CD4-positive, alpha-beta T cell (primary cell): ENCODE data around the gene ARVCF. TPM values are rescaled to one million over a fixed set of nuclear protein-coding genes. Genes with fewer than 3 reads are reported as not detected.

Source experiments
- ATAC-seq: fragments of 200-7000 bp; cut with Tn5 transposase; one replicate; pipeline ENCODE4 v1.10.0; 2022; ENCODE audit warnings: mild to moderate bottlenecking; ENCODE audit not compliant: poor library complexity
- CTCF ChIA-PET: fragments of 350-600 bp; sonication (Branson Sonifier 250); formaldehyde crosslinking; loops from one replicate; lab custom pipeline; 2021; ENCODE audit warnings: antibody characterized with exemption, inconsistent platforms; lab: Charles Lee
- POLR2A ChIA-PET: fragments of 350-600 bp; sonication (Branson Sonifier 250); formaldehyde crosslinking; loops from one replicate; lab custom pipeline; 2021; ENCODE audit warnings: antibody characterized with exemption, inconsistent platforms; lab: Charles Lee
- DNase-seq, 14 experiments: peaks; one replicate each; pipeline ENCODE4 v3.0.0-alpha.2; 2013 to 2020; ENCODE audit warnings: mixed read lengths in 2 of 14
- H3K27ac ChIP-seq, 2 donors: one replicate each; pipeline versions ENCODE4 v1.5.1 to v1.7.0; 2013; ENCODE audit warnings: low read length in 2 of 2, low read depth in 1 of 2, mild to moderate bottlenecking in 1 of 2
- H3K27me3 ChIP-seq, 2 experiments: 1 replicate in 1 of 2; 2 replicates in 1 of 2; pipeline versions ENCODE4 v1.6.1 to v1.7.0; 2013; ENCODE audit warnings: low read length in 2 of 2, control low read depth in 1 of 2, mild to moderate bottlenecking in 1 of 2, moderate library complexity in 1 of 2; ENCODE audit not compliant: insufficient read depth in 2 of 2, control insufficient read depth in 1 of 2
- H3K36me3 ChIP-seq: one replicate; pipeline ENCODE4 v1.6.1; 2013; ENCODE audit warnings: low read length, control low read depth; ENCODE audit not compliant: insufficient read depth
- H3K4me1 ChIP-seq: one replicate; pipeline ENCODE4 v1.6.1; 2013; ENCODE audit warnings: low read length, control low read depth; ENCODE audit not compliant: insufficient read depth
- H3K4me3 ChIP-seq: one replicate; pipeline ENCODE4 v1.5.1; 2013; ENCODE audit warnings: mild to moderate bottlenecking, low read length, moderate library complexity
- H3K9me3 ChIP-seq, 2 experiments: 1 replicate in 1 of 2; 2 replicates in 1 of 2; pipeline versions ENCODE4 v1.6.1 to v1.7.0; 2013; ENCODE audit warnings: low read length in 2 of 2, mild to moderate bottlenecking in 2 of 2, control low read depth in 1 of 2, moderate library complexity in 1 of 2; ENCODE audit not compliant: control insufficient read depth in 1 of 2, insufficient read depth in 1 of 2
- H3K27ac Mint-ChIP-seq: one replicate; pipeline ENCODE4 v1.8.0; 2020; ENCODE audit warnings: mixed read lengths
- H3K27me3 Mint-ChIP-seq: one replicate; pipeline ENCODE4 v1.8.0; 2021; ENCODE audit warnings: mixed read lengths
- H3K36me3 Mint-ChIP-seq: one replicate; pipeline ENCODE4 v1.8.0; 2021; ENCODE audit warnings: low read depth, mixed read lengths
- H3K4me1 Mint-ChIP-seq: one replicate; pipeline ENCODE4 v1.8.0; 2021; ENCODE audit warnings: low read depth, mixed read lengths
- H3K4me3 Mint-ChIP-seq: one replicate; pipeline ENCODE4 v1.8.0; 2020; ENCODE audit warnings: mild to moderate bottlenecking, mixed read lengths
- H3K9me3 Mint-ChIP-seq: one replicate; pipeline ENCODE4 v1.8.0; 2020; ENCODE audit warnings: mixed read lengths
- CTCF ChIP-seq: fragments of 200-600 bp; IDR thresholded peaks from one replicate; pipeline ENCODE4 v1.8.0; 2022; ENCODE audit warnings: antibody characterized with exemption, mild to moderate bottlenecking
- intact Hi-C, 2 experiments: fragments of 100-400 bp; cut with DNase I in 1 of 2; cut with micrococcal nuclease in 1 of 2; formaldehyde crosslinking; loops; one replicate each; pipeline versions ENCODE4 v1.15.1 to v1.9.0; 2023 to 2025; cut with DNase I, micrococcal nuclease
- total RNA-seq, 174 experiments: library from RNA in 2 of 174; stranded (reverse) in 2 of 174; gene quantifications; one replicate each; pipeline ENCODE4 v1.2.3 and lab custom pipeline; 2021 to 2026

Gene ARVCF
- total RNA-seq, 2 experiments from 2014 or later = 2.2 to 2.5 TPM

GRCh38 chr22:19963863-19964642, 52.6 kb downstream of the ARVCF start:
- no peak for DNase-seq
- ChIA-PET CTCF (no interaction called here), POLR2A (no interaction called here)
- Mint-ChIP-seq H3K4me3 (no peak overlapping the region), H3K36me3 (peaks cover 5% of the 10 kb centered on the region), H3K4me1 (no peaks in the 10 kb centered on the region), H3K9me3 (no peaks in the 10 kb centered on the region), H3K27me3 (no peaks in the 10 kb centered on the region), H3K27ac (no peak overlapping the region)
- intact Hi-C loops = loop anchor here in 1 of 2 experiments (10.0 kb wide), 1 partner anchor 321 kb away; no protein-coding TSS in a partner anchor
- Histone ChIP-seq H3K27me3 (no peaks in the 10 kb centered on the region), H3K4me3 (no peak overlapping the region), H3K9me3 (no peaks in the 10 kb centered on the region), H3K4me1 (peaks cover 7% of the 10 kb centered on the region), H3K36me3 (peaks cover 24% of the 10 kb centered on the region), H3K27ac (no peak overlapping the region)
- no peak for TF ChIP-seq CTCF
- ATAC-seq = no peak

- CTCF ChIA-PET = no interaction called here
- H3K36me3 ChIP-seq = peaks cover 22% of the 10 kb centered on the region
Observed at GRCh38 chr22:19962909-19963806, 53.5 kb downstream of the ARVCF start.

More at GRCh38 chr22:19962909-19963806, 53.5 kb downstream of the ARVCF start:
- no peak for ATAC-seq
- H3K4me1 ChIP-seq = peaks cover 7% of the 10 kb centered on the region
- DNase-seq = no peak
- Mint-ChIP-seq H3K27me3 (no peaks in the 10 kb centered on the region), H3K27ac (no peak overlapping the region), H3K4me3 (no peak overlapping the region), H3K36me3 (peaks cover 5% of the 10 kb centered on the region), H3K4me1 (no peaks in the 10 kb centered on the region), H3K9me3 (no peaks in the 10 kb centered on the region)
- POLR2A ChIA-PET = no interaction called here
- no peaks in the 10 kb centered on the region for H3K9me3 ChIP-seq
- H3K27ac ChIP-seq = no peak overlapping the region
- intact Hi-C loops = loop anchor here in 1 of 2 experiments (10.0 kb wide), 1 partner anchor 322 kb away; no protein-coding TSS in a partner anchor
- H3K4me3 ChIP-seq = no peak overlapping the region
- TF ChIP-seq CTCF = no peak
- H3K27me3 ChIP-seq = no peaks in the 10 kb centered on the region
